ENCODE data around the gene IKZF1. TPM values are rescaled to one million over a fixed set of nuclear protein-coding genes. Genes with fewer than 3 reads are reported as not detected.

Gene IKZF1
- total RNA-seq, 1 donor from 2014 or later, result 0.86 TPM

- no peaks in the 10 kb centered on the region for H3K36me3 Mint-ChIP-seq (ENCODE audit: low read depth, unreplicated experiment)
- peaks cover 42% of the 10 kb centered on the region for H3K27me3 Mint-ChIP-seq (ENCODE audit: low read depth, unreplicated experiment)
- peaks cover 3% of the 10 kb centered on the region for H3K9me3 Mint-ChIP-seq (ENCODE audit: unreplicated experiment)
Measured at GRCh38 chr7:50405221-50405620, 100.7 kb downstream of the IKZF1 start.

GRCh38 chr7:50406935-50407334, 102.4 kb downstream of the IKZF1 start:
- no peaks in the 10 kb centered on the region for H3K36me3 ChIP-seq (ENCODE audit: insufficient read depth, low read length)
- no peak overlapping the region for H3K4me2 ChIP-seq (ENCODE audit: low read length)
- TF ChIP-seq EZH2 (IDR thresholded peaks at IDR 0.05; ENCODE audit: insufficient read depth, low read length) (no peak), CTCF (IDR thresholded peaks at IDR 0.05; ENCODE audit: insufficient read depth, low read depth, low read length) (no peak)
- peaks cover 42% of the 10 kb centered on the region for H3K27me3 Mint-ChIP-seq (ENCODE audit: low read depth, unreplicated experiment)
- H4K20me1 ChIP-seq (ENCODE audit: insufficient read depth, low read length), result no peaks in the 10 kb centered on the region
- H3K4me3 ChIP-seq (ENCODE audit: insufficient read depth, low read depth, low read length), result no peak overlapping the region
- H3K27ac Mint-ChIP-seq (ENCODE audit: unreplicated experiment), result no peak overlapping the region
- FAIRE-seq (no peak), DNase-seq (ENCODE audit: low read depth) (no peak)
- peaks cover 3% of the 10 kb centered on the region for H3K9me3 Mint-ChIP-seq (ENCODE audit: unreplicated experiment)
- H3K9me3 ChIP-seq (ENCODE audit: insufficient read depth, low read depth, low read length), result no peaks in the 10 kb centered on the region
- no peak overlapping the region for H3K4me3 Mint-ChIP-seq (ENCODE audit: unreplicated experiment)
- peaks cover 2% of the 10 kb centered on the region for H3K27me3 ChIP-seq (ENCODE audit: insufficient read depth, low read length)
- no peak overlapping the region for H3K27ac ChIP-seq (ENCODE audit: low read depth, low read length)
- H2AFZ ChIP-seq (ENCODE audit: low read depth, low read length), result no peak overlapping the region
- no peak overlapping the region for H3K9ac ChIP-seq (ENCODE audit: low read length)
- no peaks in the 10 kb centered on the region for H3K79me2 ChIP-seq (ENCODE audit: insufficient read depth, low read length)
- no peaks in the 10 kb centered on the region for H3K4me1 Mint-ChIP-seq (ENCODE audit: low read depth, unreplicated experiment)
- H3K4me1 ChIP-seq (ENCODE audit: insufficient read depth, low read length), result no peaks in the 10 kb centered on the region
- H3K36me3 Mint-ChIP-seq (ENCODE audit: low read depth, unreplicated experiment), result no peaks in the 10 kb centered on the region

More at GRCh38 chr7:50405221-50405620, 100.7 kb downstream of the IKZF1 start:
- Mint-ChIP-seq H3K4me1 (ENCODE audit: low read depth, unreplicated experiment) (no peaks in the 10 kb centered on the region), H3K27ac (ENCODE audit: unreplicated experiment) (no peak overlapping the region), H3K4me3 (ENCODE audit: unreplicated experiment) (no peak overlapping the region)
- TF ChIP-seq CTCF (IDR thresholded peaks at IDR 0.05; ENCODE audit: insufficient read depth, low read depth, low read length), result no peak
- TF ChIP-seq EZH2 (IDR thresholded peaks at IDR 0.05; ENCODE audit: insufficient read depth, low read length), result no peak
- Histone ChIP-seq H4K20me1 (ENCODE audit: insufficient read depth, low read length) (no peaks in the 10 kb centered on the region), H3K36me3 (ENCODE audit: insufficient read depth, low read length) (no peaks in the 10 kb centered on the region), H3K9me3 (ENCODE audit: insufficient read depth, low read depth, low read length) (no peaks in the 10 kb centered on the region), H3K9ac (ENCODE audit: low read length) (no peak overlapping the region), H3K4me3 (ENCODE audit: insufficient read depth, low read depth, low read length) (no peak overlapping the region), H3K79me2 (ENCODE audit: insufficient read depth, low read length) (no peaks in the 10 kb centered on the region), H3K4me1 (ENCODE audit: insufficient read depth, low read length) (no peaks in the 10 kb centered on the region), H2AFZ (ENCODE audit: low read depth, low read length) (no peak overlapping the region), H3K27me3 (ENCODE audit: insufficient read depth, low read length) (peaks cover 8% of the 10 kb centered on the region), H3K27ac (ENCODE audit: low read depth, low read length) (no peak overlapping the region), H3K4me2 (ENCODE audit: low read length) (no peak overlapping the region)
- FAIRE-seq (no peak), DNase-seq (ENCODE audit: low read depth) (no peak)

GRCh38 chr7:50409856-50410745, 105.6 kb downstream of the IKZF1 start:
- H3K27ac Mint-ChIP-seq (ENCODE audit: unreplicated experiment), result no peak overlapping the region
- H3K79me2 ChIP-seq (ENCODE audit: insufficient read depth, low read length), result no peaks in the 10 kb centered on the region
- peaks cover 3% of the 10 kb centered on the region for H3K9me3 Mint-ChIP-seq (ENCODE audit: unreplicated experiment)
- no peak overlapping the region for H3K4me3 Mint-ChIP-seq (ENCODE audit: unreplicated experiment)
- no peak overlapping the region for H3K4me2 ChIP-seq (ENCODE audit: low read length)
- no peaks in the 10 kb centered on the region for H3K36me3 Mint-ChIP-seq (ENCODE audit: low read depth, unreplicated experiment)
- H3K36me3 ChIP-seq (ENCODE audit: insufficient read depth, low read length), result no peaks in the 10 kb centered on the region
- TF ChIP-seq CTCF (IDR thresholded peaks at IDR 0.05; ENCODE audit: insufficient read depth, low read depth, low read length) (no peak), EZH2 (IDR thresholded peaks at IDR 0.05; ENCODE audit: insufficient read depth, low read length) (no peak)
- no peaks in the 10 kb centered on the region for H4K20me1 ChIP-seq (ENCODE audit: insufficient read depth, low read length)
- H3K4me1 ChIP-seq (ENCODE audit: insufficient read depth, low read length), result no peaks in the 10 kb centered on the region
- H3K27me3 ChIP-seq (ENCODE audit: insufficient read depth, low read length), result peaks cover 2% of the 10 kb centered on the region
- no peak overlapping the region for H2AFZ ChIP-seq (ENCODE audit: low read depth, low read length)
- FAIRE-seq (no peak), DNase-seq (ENCODE audit: low read depth) (no peak)
- H3K27me3 Mint-ChIP-seq (ENCODE audit: low read depth, unreplicated experiment), result peaks cover 36% of the 10 kb centered on the region
- H3K4me1 Mint-ChIP-seq (ENCODE audit: low read depth, unreplicated experiment), result no peaks in the 10 kb centered on the region
- H3K27ac ChIP-seq (ENCODE audit: low read depth, low read length), result no peak overlapping the region
- H3K4me3 ChIP-seq (ENCODE audit: insufficient read depth, low read depth, low read length), result no peak overlapping the region
- H3K9me3 ChIP-seq (ENCODE audit: insufficient read depth, low read depth, low read length), result no peaks in the 10 kb centered on the region
- no peak overlapping the region for H3K9ac ChIP-seq (ENCODE audit: low read length)
